ENCODE results near the gene WFS1.

WFS1 gene

DNA sequence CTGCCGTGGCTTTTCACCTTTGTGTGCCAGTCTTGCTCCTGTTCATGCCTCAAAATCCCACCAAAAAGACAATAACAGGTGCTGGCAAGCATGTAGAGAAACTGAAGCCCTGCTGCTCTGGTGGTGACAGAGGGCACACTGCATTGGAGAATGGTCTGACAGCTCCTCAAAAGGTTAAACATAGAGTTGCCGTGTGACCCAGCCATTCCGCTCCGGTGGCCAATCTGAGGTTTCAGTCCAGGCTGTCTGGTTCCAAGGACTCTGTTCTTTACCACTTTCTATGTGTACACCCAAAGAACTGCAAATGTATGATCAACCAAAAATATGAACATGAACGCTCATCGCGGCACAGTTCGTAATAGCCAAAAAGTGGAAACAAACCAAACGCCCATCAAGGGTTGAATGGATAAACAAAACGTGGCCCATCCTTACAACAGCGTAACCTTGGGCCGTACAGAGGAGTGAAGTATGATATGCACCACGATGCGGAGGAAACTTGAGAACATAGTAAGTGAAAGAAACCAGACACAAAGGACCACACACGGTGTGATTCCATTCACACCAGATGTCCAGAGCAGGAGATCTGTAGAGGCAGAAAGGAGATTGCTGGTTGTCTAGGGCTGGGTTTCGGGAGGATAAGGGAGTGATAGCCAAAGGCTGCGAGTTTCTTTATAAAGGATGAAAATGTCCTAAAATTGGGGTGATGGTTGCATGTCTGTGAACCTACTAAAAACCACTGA lies 33.6 kb upstream of the WFS1 start:
- DNase-seq (ENCODE audit: low read depth): no peak

DNA sequence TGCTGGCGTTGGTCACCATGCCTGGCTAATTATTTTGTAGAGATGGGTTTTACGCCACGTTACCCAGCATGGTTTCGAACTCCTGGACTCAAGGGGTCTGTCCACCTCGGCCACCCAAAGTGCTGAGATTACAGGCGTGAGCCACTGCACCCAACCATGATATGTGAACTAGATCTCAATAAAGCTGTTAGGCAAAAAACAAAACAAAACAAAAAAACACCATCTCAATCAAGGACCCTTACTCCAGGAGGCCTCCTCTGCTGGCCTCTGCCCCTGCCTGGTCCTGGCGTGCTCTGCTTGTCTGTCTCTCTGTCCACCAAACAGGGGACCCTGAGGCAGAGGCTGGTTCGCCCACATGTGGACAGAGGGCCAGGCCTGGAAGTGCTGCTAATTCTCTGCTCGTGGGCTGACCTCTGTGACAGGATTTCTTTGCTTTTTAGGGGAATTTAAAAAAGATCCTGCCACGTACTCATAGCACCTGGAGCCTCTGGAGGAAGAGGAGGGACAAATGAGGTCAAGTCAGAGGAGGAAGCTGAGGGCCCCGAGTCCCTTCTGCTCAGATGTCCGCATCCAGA lies 32.7 kb upstream of the WFS1 start:
- no peak for DNase-seq (ENCODE audit: low read depth)

DNA sequence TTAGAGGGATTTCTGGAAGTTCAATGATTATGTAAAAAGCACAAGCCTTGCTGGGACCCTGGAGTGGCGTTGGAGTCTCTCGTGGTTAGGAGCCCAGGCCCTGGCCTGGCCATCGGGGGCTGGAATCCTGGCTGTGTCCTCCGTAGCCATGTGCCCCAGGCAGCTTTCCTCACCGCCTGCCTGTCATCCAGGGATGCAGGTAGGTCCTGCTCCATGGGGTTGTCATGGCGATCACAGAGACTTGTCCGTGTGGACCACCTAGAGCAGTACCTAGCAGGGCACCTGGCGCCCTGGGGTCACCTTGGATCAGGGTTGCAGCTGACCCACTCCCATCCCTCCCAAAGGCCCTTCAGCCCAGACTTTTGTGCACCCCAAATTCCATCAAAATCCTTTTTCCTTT lies 30.2 kb upstream of the WFS1 start:
- no peak for DNase-seq (ENCODE audit: low read depth)

DNA sequence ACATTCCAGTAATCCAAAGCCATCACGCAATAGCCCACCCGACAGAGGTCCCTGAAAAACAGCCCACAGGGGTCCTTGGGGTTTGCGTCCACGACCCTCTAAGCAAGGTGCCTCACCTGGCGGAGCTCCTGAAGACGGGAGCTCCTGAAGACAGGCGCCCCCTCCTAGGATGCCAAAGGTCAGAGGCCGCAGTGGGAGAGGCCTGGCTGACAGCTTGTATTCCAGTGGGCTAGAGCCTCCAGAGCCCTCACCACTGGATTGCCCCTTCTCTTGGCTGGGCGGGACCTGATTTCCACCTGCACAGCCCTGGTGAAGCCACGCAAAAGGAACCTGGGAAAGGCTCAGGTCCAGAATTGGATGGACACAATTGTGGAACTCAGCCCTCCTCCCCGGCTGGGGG lies 29.7 kb upstream of the WFS1 start:
- DNase-seq (ENCODE audit: low read depth): no peak

DNA sequence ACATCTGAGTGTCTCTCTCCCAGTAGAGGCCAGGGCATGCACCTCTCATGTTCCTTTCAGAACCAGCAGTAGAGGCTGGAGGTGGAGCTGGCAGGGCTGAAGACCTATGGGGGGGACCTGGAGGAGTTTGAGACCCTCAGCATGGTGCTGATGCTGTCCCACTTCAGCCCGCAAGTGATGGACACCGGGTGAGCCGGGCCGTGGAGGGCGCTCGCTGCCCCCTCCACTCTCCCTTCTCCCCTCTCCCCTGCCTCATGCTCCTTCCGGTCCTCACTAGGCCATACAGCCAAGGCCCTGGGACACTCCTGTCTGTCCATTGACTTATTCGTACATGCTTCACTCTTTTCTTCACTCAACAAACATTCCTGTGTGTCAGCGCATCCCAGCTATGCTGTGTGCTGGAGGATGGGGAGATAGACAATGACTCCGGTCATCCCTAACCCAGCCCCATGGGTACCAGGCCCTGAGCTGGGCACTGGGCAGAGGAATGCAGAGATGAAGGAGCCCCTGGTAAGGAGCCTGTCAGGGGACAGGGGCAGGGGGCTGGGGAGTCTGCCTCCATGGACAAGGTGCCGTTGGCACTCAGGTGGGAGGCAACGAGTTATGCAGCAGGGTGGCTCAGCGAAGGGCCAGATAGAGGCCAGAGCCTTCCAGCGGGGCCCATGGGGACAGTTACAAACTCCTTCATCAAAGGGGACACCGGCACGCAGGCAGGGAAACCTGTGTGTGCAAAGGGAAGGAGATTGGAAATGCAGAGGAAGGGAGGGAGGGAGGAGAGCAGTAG lies 28.4 kb upstream of the WFS1 start:
- no peak for DNase-seq (ENCODE audit: low read depth)

DNA sequence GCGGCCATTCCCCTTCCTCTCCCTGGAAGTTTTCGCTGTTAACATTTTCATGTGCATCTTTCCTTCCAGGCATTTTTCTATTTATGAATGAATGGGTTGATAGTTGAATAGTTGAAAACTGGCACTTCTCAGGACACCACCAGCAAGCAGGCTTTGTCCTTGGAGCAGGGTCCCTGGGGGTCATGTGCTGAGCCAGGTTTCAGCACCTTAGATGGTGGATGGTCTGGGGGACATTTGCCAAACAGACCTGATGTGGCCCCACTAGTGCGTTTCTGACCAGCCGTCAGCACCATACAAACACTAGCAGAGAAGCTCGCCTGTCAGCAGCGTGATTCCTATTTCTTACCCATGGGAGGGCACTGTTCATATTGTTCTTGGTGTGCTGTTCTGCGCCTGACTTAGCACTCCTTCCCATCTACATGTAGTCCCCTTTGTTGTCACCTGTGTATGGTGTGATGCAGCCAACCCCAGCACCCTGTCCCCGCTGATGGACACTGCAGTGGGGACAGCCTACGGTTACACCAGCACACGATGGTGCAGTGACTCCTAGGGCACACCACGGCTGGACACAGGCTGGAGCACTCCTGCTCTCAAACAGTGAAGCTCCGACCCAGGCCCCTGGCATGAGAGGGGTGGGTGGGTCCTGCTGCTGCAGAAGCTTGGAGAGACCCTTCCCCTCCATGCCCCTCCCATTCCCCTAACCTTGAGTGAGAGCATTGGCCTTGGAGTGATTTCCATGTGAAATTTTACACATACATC lies 27.2 kb upstream of the WFS1 start:
- no peak for DNase-seq (ENCODE audit: low read depth)

DNA sequence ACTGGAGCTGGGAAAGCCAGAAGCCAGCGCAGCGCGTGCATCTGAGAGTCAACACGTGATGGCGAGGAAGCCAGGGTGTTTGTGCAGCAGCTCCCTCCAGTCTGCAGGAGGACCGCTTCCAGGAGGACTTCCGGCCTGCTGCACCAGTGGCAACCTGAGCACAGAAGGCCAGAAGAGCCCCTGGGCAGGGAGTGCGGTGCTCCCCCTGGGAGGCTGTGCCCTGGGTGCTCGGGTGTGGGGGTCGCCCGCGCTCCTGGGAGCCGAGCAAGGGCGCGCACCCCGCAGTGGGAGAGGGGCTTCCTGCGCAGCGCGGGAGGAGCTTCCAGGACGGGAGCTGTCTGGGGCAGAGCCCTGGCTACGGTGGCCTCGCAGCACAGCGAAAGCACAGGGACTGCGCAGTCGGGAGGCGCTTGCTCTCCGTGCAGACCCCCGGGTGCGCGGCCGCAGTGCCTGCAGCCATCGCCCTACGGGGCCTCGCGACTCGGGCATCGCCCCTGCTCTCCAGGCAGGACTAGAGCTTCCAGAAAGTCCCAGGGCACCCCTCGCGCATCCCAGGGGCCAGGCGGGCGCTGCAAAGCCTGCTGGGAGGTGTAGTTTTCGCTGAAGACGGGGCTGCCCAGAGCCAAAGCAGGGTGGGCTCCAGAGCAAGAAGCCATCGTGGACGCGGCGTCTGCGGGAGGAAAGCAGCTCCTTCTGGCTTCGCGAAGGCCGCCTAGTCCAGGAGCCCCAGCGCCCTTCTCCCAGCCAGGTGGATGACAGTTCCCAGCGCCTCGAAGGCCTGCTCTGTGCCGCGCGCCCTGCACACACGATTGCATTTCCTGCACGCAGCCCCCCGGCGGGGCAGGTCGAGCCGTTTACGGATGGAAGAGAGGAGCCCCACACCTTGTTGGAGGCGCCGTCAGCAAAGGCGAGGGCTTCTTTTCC lies 24.1 kb upstream of the WFS1 start:
- no peak for DNase-seq (ENCODE audit: low read depth)

- DNase-seq (ENCODE audit: low read depth): no peak
Measured at GRCh38 chr4:6246170-6246634, 23.4 kb upstream of the WFS1 start.

- DNase-seq (ENCODE audit: low read depth): no peak
Measured at GRCh38 chr4:6248394-6248793, 21.3 kb upstream of the WFS1 start.

DNA sequence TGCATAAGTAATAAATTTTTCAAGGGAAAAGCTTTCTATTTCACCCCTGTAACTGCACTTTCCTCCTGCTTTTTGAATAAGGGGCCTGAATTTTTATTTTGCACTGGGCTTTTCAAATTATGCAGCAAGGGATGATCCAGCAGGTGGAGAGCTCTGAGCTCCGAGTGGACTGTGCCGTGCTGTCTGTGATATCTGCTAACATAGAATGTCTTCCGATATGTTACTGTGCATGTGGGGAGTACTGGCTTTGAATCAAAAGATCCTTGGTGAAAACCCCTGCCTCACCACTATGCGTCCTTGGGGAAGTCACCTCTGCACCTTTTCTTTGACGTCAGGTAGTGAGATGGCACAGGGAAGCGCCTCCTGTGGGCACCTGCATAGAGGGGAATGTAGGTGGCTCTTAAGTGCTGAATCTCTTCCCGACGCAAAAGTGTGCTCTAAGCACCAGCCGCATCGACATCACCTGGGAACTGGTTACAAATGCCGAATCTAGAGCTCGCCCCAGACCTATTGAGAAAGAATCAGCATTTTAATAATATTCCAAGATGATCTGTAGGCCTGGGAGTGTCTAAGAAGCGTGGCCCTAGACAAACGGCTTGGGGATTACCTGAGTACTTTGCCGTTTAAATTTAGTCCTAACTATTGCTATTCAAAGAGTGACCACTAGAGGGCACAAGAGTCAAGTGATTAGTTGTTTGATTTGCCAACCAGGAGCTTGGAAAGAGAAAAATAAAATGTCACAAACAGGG lies 19.2 kb upstream of the WFS1 start:
- DNase-seq (ENCODE audit: low read depth): no peak

GRCh38 chr4:6250984-6251295 lies 18.7 kb upstream of the WFS1 start:
- DNase-seq (ENCODE audit: low read depth): no peak

GRCh38 chr4:6251365-6251764 lies 18.3 kb upstream of the WFS1 start:
- no peak for DNase-seq (ENCODE audit: low read depth)

GRCh38 chr4:6252051-6252450 lies 17.6 kb upstream of the WFS1 start:
- no peak for DNase-seq (ENCODE audit: low read depth)

DNA sequence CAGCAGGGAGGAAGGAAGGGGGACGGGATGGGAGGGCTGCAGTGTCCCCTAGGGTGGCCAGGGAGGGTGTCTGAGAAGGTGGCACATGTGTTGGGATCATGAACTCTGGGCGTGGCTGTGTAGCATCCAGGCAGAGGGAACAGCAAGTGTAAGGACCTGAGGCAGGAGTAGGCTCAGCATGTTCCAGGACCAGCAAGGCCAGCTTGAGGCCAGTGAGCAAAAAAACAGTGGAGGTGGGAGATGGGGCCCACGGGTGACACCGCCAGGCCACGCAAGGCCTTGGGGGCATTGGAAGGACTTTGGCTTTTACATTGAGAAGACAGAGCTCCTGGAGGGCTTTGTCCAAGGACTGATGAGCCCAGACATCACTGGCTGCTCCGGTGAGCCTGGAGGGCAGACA lies 16.5 kb upstream of the WFS1 start:
- no peak for DNase-seq (ENCODE audit: low read depth)

- DNase-seq (ENCODE audit: low read depth): no peak
Measured at GRCh38 chr4:6253961-6254360, 15.7 kb upstream of the WFS1 start.

GRCh38 chr4:6256141-6256540 lies 13.5 kb upstream of the WFS1 start:
- DNase-seq (ENCODE audit: low read depth): no peak

- DNase-seq (ENCODE audit: low read depth): no peak
Measured at GRCh38 chr4:6257247-6258025, 12.2 kb upstream of the WFS1 start.

DNA sequence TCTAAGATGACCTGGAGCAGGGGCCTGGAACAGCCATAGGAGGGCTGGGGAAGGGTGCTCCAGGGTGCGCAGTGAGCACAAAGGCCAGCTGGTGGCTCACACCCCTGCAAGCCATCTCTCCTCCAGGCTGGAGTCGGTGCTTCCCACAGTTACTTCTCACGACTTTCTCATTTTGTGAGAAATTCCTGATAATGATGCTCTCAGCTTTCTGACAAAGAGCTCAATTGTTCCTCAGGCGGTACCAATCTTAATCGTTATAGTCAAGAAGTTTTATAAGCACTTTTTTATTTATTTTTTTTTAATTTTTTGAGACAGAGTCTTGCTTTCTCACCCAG lies 11.7 kb upstream of the WFS1 start:
- no peak for DNase-seq (ENCODE audit: low read depth)

- no peak for DNase-seq (ENCODE audit: low read depth)
Measured at GRCh38 chr4:6258741-6259140, 10.9 kb upstream of the WFS1 start.

GRCh38 chr4:6259886-6260285 lies 9.8 kb upstream of the WFS1 start:
- no peak for DNase-seq (ENCODE audit: low read depth)

All from activated T-helper 1 cell treated with Interleukin-2 at 50 U/mL for 16 hours (primary cell).